Stimulated activated CD8-positive, alpha-beta memory T cell treated with anti-CD3 and anti-CD28 coated beads, Interleukin-2, amount 100 ng/mL, for 48 hours (primary cell): Measurements from ENCODE around the gene RAVER1.
A peak's percentile ranks its signal among the peaks of the same experiment; 100 is the strongest.
"Not testable (repeated sequence)": the region's sequence is repeated elsewhere in the genome, so short reads cannot be mapped to it uniquely, and the experiment has no call there.

Experiments
- DNase-seq, 2 donors: peaks; one replicate each; pipeline ENCODE4 v3.0.0-alpha.2; 2020; ENCODE audit warnings: low read depth in 2 of 2

The RAVER1 gene

DNA sequence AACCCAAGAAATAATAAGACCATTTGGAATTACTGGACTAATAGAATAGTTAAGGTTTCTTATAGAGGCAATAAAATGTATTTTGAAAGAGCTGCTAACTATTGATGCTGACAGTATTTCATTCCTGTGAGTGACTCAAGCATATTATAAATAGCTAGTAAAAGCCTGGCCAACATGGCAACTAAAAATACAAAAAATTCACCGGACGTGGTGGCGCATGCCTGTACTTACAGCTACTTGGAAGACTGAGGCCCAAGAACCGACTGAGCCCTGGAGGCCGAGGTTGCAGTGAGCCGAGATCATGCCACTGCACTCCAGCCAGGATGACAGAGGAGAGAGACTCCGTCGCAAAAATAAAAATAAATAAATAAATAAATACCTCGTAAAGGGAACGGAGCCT is 11.5 kb upstream of the RAVER1 start:
- DNase-seq = no peak

GRCh38 chr19:10343495-10343894 is 10.2 kb upstream of the RAVER1 start:
- DNase-seq = no peak

DNA sequence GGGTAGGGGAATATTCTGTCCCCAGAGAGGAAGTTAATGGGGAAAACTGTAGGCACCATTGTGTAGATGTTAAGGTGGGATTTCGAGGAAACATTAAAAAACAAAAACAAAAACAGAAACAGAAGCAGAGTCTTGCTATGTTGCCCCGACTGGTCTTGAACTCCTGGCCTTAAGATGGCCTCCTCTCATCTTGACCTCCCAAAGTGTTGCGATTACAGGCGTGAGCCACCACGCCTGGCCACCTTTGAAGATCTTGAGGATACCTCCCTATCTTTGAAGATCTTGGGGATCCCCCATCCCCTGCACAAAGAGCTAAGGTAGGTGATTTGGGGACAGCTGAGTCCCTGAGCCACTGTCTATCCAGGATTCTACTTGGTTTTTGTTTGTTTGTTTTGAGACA is 6.6 kb upstream of the RAVER1 start:
- DNase-seq = no peak

DNA sequence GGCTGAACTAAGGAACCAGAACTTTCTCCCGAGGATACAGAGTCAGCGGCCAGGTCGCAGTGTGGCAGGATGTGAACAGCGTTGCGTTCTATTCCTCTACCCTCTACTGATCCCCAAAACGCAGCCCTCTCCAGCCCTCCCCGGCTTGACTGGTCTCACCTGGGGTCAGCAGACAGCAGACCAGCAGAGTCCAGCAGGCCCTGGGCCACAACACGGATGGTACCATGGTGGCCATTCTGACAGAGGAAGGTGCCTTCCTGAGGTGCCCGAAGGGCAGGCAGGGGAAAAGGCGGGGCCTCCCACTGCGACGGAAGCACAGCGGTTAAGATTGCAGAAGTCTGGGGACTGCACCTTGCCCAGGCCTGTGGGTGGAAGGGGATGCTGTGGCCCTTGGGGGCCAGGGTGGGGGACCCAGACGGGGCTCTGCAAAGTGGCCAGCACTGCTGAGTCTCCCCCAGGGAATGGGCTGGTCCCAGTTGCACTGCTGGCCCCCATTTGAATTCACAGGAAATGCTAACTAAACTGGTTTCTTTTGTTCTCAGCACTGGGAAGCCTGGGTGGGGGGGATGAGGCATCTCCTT is 6.1 kb upstream of the RAVER1 start, which contains the start of gene ICAM3:
TSS of gene ICAM3 (minus strand) at position 245 of the 581 bp plus-strand sequence. CDS start at position 235, 10 bp downstream.
- DNase-seq = peak; percentile 62 to 66

DNA sequence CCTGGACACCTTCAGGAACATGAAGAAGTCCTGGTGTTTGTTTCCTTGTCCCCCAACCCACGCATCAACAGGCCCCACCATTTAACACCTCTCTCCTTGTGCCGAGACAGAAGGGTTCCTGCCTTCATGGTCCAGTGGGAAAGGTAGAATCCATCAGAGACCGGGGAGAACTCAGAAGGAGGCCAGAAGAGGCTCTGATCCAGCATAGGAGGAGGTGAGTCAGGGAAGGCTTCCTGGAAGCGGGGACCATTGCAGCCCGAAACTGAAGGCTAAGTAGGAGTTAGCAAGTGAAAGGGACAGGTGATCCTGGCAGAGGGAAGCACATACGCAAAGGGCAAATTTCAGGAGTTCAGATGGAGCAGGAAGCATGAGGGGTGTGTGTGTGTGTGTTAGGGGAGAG is 5.6 kb upstream of the RAVER1 start:
- DNase-seq = no peak

- DNase-seq = not testable (repeated sequence)
Measured at GRCh38 chr19:10336725-10337124, 3.4 kb upstream of the RAVER1 start.

- no peak for DNase-seq
Measured at GRCh38 chr19:10335352-10335985, 2.1 kb upstream of the RAVER1 start.

DNA sequence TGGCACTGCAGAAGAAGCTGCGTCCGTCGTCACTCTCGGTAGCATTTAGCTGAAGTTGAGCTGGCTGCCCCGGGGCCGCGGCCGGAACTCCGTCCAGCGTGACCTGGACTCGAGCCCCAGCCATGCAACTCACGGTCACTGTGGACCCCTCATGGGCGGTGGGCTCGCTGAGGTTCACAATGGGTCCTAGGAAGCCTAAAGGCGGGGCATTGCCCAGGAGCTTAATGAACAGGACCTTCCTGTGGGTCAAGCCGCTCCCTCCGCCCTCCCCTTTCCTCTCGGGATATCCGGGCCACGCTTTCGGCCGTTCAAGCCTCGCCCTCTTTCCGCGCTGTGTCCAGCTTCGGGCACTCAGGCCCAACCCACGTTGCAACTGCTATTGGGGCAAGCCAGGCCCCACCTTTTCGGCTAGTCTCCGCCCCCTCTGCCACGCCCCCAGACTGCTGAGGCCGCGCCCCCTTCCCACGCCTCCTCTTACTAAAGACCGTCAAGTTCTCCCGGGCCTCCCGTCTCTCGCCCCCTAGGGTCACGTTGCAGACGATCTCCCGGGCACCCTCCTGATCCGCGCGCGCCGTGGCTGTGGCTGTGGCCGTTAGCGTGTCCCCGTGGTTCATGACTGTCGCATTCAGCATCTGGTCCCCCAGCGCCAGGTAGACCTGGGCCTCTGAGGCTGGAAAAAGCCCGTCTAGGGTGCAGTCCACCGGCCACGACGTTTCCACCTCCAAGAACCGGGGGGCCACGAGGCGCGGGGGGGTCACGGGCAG is 1.4 kb upstream of the RAVER1 start:
- peak; percentile 52 to 64 for DNase-seq

- DNase-seq = no peak
Measured at GRCh38 chr19:10333758-10334587, 644 bp upstream of the RAVER1 start.

DNA sequence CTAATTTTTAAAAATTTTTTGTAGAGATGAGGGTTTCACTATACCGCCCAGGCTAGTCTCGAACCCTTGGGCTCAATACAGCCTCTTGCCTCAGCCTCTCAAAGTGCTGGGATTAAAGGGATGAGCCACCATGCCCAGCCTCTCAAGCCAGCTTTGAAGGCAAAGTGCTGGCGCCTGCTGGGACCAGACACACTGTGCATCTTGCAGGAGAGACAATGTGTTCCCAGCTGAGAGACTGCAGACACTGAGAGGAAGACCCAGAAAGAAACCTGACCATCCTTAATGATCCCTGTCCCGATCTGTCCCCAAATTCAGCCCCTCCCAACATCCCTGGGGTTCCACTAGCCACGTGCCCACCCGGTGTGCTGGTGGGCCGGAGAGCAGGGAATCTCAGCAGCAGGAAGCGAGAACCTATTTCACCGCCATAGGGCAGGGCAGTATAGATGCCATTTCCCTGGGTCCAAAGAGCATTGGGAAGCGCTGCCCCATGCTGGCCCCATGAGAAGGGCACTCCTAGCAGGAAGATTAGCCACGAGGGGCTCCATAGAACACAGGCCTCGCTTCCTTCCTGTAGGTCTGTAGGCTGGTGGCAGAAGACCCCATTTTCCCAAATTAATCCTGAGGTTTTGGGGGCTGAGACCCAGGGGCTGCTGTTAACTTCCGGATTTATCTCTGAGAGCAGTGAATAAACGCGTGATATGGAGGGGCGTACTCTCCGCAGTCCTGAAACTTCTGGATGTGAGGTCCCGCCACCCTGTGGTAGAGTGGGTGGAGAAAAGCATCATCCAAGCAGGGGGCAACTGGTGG is 968 bp downstream of the RAVER1 start:
- no peak for DNase-seq

DNA sequence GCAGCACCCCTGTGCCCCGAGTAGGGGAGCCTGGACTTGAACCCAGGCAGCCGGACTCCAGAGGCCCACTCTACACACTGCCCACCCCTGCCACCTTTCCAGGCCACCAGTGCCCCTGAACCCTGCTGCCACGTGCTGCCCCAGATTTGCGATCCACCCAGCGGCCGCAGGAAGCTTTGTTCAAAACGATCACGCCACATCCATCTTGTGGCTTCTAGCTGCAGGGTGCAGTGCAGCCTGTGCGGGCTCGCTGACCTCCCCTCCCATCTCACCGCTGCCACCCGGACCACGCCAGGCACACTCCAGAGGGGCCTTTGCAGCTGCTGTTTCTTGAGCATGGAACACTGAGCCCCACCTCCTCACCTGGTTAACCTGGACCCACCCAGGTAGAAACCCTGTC is 3.8 kb downstream of the RAVER1 start:
- no peak for DNase-seq

DNA sequence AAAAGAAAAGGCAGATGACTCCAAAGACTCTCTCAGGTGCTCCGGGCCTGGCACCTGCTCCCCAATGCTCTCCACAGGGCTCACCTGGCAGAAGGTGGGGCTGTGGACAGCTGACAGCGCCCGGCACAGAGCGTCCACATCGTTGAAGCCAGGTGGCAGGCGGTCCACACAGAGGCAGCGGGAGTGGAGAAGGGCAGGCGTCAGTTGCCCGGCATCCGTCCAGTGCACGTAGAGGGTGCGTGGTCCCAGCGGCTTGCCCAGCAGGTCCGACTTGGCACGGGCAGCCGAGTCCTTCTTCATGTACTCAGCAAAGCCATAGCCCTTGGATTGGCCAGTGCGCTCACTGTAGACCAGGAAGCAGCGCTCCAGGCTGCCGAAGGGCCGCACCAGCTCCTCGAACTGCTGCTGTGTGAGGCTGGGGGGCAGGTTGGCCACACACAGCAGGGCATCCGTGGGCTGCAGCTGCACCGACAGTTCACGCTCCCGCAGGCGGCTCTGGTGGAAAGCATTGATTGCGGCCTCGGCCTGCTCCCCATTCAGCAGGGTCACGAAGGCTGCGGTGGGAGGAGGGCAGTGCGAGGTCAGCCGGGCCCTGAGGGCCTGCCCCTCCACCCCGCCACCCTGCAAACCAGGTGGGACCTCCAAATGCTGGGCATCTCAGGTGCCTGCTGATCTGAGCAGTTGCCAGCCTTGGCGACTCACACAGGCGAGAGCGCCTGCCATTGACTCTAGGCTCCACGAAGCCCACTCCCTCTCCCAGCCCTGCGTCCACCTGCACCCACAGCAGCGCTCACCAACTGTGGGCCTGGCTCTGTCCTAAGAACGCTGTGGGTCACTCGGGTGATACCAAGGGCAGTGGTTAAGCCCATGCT is 4.5 kb downstream of the RAVER1 start:
- no peak for DNase-seq

DNA sequence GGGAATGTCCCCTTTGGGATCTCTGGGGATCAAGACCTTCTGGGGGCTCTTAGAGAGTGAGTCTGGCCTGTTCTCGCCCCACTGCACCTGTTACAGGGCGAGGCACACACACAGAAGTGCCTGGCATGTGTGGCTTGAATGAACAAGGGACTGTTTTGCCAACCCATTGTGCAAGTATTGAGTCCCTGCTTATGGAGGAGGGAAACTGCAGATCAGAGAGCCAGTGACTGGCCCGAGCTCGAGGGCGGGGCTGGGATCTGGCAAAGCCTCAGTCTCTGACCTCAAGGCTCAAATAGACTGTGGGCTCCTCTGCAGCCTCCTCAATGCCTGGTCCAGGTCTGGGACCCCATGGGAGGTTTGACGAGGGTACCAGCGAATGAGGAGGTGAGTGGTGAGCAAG is 5.5 kb downstream of the RAVER1 start:
- no peak for DNase-seq

DNA sequence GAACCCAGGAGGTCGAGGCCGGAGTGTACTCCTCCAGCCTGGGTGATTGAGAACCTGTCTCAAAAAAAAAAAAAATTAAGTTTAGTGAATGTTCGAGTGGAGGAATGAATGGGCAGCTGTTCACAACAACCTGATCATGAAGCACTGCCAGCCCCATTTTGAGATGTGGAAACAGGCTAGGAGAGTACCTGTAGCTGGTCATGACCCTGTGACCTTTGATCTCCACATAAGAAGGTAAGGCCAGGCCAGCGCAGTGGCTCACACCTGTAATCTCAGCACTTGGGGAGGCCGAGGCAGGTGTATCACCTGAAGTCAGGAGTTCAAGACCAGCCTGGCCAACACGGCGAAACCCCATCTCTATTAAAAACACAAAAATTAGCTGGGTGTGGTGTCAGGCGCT is 7.6 kb downstream of the RAVER1 start:
- no peak for DNase-seq

DNA sequence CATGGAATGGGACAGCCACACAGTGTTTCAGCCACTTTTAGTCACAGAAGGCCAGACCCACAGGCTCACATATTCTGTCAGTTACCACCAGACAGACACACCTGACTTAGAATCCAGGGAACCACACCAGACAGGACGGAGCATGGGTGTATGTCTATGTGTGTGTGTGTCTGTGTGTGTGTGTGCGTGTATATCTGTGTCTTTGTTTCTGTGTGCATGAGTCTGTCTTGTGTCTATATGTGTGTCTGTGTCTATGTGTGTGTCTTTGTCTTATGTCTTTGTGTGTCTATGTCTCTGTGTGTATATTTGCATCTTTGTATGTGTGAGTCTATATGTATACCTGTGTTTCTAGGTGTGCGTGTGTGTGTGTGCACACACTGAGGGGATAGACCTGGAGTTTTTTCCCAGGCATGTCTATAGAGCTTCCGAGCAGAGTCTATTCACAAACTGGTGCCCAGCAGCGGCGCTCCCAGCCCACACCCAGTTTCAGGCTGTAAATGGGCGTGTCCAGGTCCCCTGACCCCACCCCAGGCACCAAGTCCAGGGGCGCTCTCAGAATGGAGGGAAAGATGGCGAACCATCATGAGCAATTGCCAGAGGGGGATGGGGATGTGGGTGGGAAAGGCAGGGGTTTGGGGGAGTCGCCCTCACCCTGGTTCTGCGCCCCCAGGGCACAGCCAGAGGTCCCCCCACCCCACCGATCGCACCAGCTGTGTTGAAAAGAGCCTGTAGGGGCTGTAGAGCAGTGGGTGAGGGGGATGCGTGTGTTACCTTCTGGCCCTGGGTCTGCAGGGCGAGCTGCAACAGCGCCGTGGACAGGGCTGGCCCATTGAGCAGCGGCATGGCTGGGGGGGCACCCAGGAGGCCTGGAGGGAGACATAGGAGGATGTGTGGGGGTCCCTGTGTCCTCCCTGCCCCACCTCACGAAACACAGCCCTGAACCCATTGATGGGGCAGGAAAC is 11.2 kb downstream of the RAVER1 start:
- no peak for DNase-seq

DNA sequence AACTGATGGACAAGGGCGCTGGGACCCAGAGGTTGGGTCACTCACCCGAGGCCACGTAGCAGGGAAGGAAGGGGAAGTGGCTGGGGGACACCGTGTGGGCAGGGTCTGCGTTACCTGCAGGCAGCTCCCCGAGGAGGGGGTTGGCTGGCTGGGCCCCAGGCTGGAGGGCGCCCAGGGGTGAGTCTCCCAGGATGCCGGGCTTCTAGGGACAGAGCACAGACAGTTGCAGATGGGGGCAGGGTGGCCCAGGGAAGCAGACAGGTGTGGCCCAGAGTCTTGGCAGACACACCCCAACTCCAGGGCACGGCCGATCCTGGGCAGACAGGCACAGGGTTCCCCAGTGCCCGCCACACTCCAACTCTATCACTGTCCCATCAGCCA is 11.9 kb downstream of the RAVER1 start:
- no peak for DNase-seq

DNA sequence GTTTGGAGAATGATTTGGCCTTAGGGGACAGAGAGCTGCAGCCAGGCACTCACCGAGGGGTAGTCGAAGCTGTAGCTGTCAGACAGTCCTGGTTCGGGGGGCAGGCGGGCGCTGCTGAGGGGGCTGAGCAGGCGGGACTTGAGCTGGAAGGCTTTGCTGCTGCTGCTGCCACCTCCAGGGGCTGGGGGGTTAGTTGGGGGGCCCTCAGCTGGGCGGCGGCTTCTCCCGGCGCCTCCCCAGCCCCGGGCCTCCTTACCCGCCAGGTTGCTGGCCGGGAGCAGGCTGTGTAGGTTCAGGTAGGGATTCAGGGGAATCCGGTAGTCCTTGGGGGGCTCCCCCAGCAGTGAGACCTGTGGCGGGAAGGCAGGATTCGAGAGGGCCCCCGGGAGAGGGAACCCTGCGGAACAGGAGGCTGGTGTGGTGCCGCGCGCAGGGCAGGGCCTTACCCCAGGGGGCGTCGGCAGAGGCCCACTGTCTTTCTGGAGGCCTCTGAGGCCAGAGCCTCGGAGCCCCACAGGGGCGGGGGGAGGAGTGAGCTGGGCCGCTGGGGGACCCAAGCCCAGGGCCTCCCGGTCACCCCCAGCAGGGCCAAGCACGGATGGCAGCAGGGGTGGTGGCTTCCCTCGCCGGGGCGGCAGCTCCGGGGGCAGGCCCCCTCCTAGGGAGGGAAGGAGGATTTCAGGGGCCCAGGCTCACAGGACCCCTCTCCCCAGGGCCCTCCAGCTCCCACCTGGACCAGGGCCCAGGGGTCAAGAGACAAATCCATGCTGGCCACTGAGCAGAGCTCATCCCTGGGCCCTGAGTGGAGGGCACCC is 12.5 kb downstream of the RAVER1 start:
- DNase-seq = no peak
